ENCODE measurements around the gene NTNG1. TPM values are rescaled to one million over a fixed set of nuclear protein-coding genes. Genes with fewer than 3 reads are reported as not detected.

NTNG1 gene
- total and polyA plus RNA-seq, 2 of the 13 experiments (the other 11 are each of a cell fraction or from before 2014, with no cell fraction given), result not detected

- TF ChIP-seq ZNF577 (CRISPR knock-in tag; IDR thresholded peaks at IDR 0.05; ENCODE audit: borderline replicate concordance, low read depth) (no peak), ZSCAN20 (CRISPR knock-in tag; IDR thresholded peaks at IDR 0.05; ENCODE audit: borderline replicate concordance) (peak; percentile 15; the same call in 1 of the 2 replicates), ZNF614 (CRISPR knock-in tag; IDR thresholded peaks at IDR 0.05; ENCODE audit: borderline replicate concordance) (no peak), ZNF33B (CRISPR knock-in tag; IDR thresholded peaks at IDR 0.05) (no peak), TOPORS (CRISPR knock-in tag; IDR thresholded peaks at IDR 0.05) (no peak), ZNF878 (CRISPR knock-in tag; IDR thresholded peaks at IDR 0.05) (no peak), TCF7 (IDR thresholded peaks at IDR 0.05; ENCODE audit: low read depth) (peak; percentile 52; the same call in 1 of the 2 replicates), ADNP (CRISPR knock-in tag; IDR thresholded peaks at IDR 0.05) (no peak), ZHX1 (CRISPR knock-in tag; IDR thresholded peaks at IDR 0.05; ENCODE audit: low read depth) (no peak), ZBTB42 (CRISPR knock-in tag; IDR thresholded peaks at IDR 0.05) (no peak), PBX2 (CRISPR knock-in tag; IDR thresholded peaks at IDR 0.05) (no peak), MBD4 (IDR thresholded peaks at IDR 0.05; ENCODE audit: borderline replicate concordance, low read length) (no peak), NBN (conservative IDR thresholded peaks at IDR 0.05) (no peak), ZNF784 (CRISPR knock-in tag; IDR thresholded peaks at IDR 0.05; ENCODE audit: borderline replicate concordance) (no peak), POLR2A (IDR thresholded peaks at IDR 0.05; ENCODE audit: insufficient read depth in 1 of 2, low read depth in 2 of 2, low read length in 2 of 2) (no peak), ZMAT3 (CRISPR knock-in tag; conservative IDR thresholded peaks at IDR 0.05) (no peak), HNF1B (CRISPR knock-in tag; IDR thresholded peaks at IDR 0.05) (no peak), NFYC (CRISPR knock-in tag; IDR thresholded peaks at IDR 0.05) (no peak), FOXA3 (CRISPR knock-in tag; IDR thresholded peaks at IDR 0.05) (peak; percentile 33; the same call in 1 of the 2 replicates), JUNB (CRISPR knock-in tag; IDR thresholded peaks at IDR 0.05; ENCODE audit: borderline replicate concordance) (no peak), SP5 (CRISPR knock-in tag; IDR thresholded peaks at IDR 0.05; ENCODE audit: borderline replicate concordance, low read depth) (no peak), ZNF792 (CRISPR knock-in tag; IDR thresholded peaks at IDR 0.05) (no peak), TFDP2 (CRISPR knock-in tag; IDR thresholded peaks at IDR 0.05) (no peak), HNRNPK (IDR thresholded peaks at IDR 0.05; ENCODE audit: low read depth, low read length, poor library complexity, severe bottlenecking) (no peak), ZBTB3 (CRISPR knock-in tag; IDR thresholded peaks at IDR 0.05; ENCODE audit: borderline replicate concordance, low read depth) (no peak)
Measured at GRCh38 chr1:107525961-107526360, 385.1 kb downstream of the NTNG1 start (continued).
